GM21367 (cell line): ENCODE measurements around the gene FITM2.
A peak's percentile ranks its signal among the peaks of the same experiment; 100 is the strongest.
"Not testable (repeated sequence)": the region's sequence is repeated elsewhere in the genome, so short reads cannot be mapped to it uniquely, and the experiment has no call there.

ENCODE experiments used
- ATAC-seq: cut with Tn5 transposase; IDR thresholded peaks from one replicate; pipeline ENCODE4 v1.9.1; 2021; ENCODE audit not compliant: unreplicated experiment

Gene FITM2, protein sequence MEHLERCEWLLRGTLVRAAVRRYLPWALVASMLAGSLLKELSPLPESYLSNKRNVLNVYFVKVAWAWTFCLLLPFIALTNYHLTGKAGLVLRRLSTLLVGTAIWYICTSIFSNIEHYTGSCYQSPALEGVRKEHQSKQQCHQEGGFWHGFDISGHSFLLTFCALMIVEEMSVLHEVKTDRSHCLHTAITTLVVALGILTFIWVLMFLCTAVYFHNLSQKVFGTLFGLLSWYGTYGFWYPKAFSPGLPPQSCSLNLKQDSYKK

DNA sequence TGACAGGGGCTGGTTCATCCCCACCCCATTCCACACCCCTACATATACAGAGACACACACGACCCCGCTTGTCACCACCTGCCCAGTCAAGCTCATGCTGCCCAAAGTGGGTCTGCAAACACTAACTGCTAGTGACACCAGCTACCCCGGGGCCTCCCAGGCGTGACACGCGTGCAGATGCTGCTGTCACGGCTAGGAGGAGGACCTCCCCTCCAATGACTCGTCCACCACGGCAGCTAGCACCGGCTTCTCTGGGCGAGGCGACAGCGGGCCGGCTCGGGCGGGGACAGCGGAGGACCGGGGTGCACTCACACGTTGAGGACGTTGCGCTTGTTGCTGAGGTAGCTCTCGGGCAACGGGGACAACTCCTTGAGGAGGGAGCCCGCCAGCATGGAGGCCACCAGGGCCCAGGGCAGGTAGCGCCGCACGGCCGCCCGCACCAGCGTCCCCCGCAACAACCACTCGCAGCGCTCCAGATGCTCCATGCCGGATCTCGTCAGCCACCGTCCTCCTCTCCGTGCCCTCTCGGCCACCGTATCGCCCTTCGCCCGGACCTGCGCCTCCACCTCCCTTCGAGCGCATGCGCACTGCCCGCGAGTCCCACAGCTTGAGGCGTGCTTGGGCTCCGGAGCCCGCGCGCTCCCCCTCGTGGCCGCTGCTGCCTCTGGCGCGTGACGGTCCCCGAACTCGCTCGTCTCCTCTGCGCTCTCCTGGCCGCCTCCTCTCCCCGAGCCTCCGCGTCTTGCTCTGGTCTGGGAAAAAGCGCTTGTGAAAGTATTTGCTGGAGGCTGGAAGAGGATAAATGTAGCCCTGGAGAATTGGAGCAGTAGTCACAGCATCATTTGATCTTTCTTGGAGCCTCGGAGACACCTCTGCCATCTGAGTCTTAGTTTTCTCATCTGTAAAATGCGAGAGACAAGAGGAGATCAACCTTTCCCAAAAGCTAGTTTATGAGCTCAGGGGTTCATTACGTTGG is at the start of gene FITM2:
Gene FITM2 (minus strand): TSS at position 539 of the 976 bp plus-strand sequence. CDS start 54 bp downstream, at position 485.
- peak; percentile 75 for ATAC-seq

DNA sequence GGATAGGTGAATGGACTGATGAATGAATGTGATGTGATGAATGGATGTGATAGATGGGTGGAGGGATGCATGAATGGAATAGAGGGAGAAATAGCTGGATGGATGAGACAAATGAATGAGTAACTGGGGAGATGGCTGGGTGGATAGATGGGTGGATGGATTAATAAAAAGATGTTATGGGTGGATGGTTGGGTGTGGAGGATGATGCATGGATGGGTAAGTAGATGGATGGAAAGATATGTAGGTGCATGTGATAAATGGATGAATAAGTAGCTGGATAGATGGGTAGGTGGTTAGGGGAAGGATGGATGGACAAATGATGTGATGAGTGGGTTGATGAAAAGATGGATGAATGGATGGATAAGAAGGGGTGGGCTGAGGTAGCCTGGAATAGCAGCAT is 49.2 kb upstream of the FITM2 start:
- ATAC-seq: no peak

DNA sequence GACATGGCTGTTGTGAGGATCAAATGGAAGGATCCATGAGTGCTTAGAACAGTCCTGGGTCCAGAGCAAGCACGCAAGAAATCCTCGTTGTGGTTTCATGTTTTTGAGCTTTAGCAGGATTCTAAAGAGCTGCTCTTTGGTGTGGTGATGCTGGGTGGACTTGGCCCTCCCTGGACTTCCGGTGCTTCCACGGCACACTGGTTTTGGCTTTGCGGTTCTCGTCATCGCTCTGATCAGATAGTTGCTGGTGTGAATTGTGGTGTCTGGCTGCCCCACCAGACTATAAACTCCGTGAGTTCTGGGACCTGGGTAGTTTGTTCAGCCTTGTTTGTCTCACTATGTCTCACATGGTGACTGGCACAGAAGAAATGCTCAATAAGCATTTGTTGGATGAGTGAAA is 47.8 kb upstream of the FITM2 start:
- no peak for ATAC-seq

DNA sequence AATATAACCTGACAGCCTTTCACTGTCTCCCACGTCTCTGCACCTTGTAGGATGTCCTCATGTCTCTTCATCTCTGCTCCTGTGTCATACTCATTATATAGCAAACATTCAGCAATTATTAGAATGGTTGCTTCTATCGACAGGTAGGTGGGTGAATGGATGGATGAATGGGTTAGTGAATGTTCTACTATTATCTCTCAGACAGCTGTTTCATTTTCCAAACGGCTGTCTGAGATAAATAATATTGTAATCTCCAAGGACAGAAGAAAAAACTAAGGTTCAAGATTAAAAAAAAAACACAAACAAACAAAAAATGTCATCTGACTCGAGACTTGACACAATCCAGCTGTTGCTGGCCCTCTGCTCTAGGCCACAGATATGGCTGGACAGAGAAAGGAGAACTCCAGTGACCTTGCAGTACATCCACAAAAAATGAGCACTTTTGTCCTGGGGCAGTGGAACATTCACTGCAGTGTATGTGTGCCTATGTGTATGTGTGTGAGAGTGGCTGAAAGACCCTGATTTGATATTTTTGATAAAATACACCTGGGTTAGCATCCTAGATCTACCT is 46.6 kb upstream of the FITM2 start:
- ATAC-seq: no peak

DNA sequence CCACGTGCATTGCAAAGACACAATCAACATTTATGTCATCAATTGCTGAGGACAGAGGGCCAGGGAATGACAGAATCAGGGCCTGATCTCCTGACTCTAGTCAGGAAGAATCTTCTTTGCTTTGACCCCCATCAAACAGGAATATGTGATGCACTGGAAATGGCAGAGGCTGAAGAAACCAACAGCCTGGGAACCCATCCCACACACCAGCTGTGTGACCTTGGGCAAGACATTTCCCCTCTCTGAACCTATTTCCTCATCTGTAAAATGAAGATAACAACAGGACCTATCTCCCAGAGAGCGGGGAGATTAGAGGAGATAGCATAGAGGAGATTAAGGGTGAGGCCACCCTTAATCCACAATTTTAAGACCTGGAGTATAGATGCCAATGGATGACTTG is 46.0 kb upstream of the FITM2 start:
- no peak for ATAC-seq

DNA sequence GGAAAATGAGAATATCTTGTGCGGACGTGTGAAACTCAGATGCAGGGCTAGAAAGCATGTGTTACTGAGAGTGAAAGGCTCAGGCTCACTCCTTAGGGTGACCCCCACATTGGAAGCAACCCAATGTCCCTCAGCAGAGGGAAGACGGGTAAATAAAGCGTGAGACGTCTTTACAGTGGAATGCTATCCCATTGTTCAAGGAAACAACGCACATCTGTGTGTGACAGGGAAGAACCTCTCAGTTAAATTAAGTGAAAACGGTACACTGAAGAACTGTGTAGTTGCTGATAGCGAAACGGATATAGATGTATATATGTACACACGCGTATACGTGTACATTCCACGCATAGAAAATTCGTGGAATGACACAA is 45.3 kb upstream of the FITM2 start:
- no peak for ATAC-seq

DNA sequence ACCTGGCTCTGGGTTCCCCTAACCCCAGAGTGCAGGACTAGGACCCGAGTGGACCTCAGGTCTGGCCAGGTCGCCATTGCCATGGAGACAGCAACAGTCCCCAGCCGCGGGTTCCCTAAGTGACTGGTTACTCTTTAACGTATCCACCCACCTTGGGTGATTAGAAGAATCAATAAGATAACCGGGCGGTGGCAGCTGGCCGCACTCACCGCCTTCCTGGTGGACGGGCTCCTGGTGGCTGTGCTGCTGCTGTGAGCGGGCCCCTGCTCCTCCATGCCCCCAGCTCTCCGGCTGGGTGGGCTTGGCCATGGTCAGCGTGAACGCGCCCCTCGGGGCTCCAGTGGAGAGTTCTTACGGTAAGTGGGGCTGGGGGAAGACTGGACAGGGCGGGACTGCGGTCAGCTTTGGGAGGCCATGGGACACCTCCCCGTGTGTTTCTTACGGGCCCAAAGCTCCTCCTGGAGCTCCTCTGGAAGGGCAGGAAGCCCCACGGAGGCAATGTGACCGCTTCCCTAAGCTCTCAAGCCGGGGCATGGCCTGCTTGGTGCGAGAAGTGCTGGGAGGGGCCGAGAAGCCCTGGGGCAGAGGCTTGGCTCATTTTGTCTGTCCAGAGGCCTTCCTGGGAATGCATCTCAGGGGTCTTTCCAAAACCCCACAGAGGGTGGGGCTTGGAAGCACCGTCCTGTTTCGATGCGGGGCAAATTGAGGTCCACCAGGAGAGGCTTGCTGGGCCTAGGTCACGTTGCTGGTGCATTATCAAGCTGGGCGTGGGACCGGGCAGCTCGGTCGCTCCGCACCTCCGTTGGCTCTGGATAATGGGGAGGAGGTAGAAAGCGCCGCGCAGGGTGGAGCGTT is 44.7 kb upstream of the FITM2 start, which contains the start of gene HNF4A:
Gene HNF4A (plus strand): TSS at position 202 of the 855 bp plus-strand sequence. CDS start 106 bp downstream, at position 308.
- ATAC-seq: no peak

DNA sequence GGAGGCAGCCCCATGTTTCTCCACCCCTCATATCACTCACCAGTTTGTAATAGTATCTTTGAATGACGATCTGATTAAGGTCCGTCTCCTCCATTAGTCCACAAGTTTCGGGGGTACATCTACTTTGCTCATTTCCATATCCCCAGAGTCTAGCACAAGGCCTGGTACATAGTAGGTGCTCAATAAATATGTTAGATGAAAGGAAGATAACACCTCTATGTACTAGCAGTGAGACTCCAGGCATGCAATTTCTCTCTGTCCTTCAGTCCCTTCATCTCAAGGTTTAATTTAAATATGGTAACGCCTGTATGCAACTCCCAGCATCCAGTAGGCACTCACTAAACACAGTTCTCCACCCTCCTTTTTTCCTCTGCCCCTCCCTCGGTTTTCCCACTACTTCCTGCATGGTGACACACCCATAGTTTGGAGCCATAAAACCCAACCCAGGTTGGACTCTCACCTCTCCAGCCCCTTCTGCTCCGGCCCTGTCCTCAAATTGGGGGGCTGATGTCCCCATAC is 44.0 kb upstream of the FITM2 start:
- ATAC-seq: no peak

DNA sequence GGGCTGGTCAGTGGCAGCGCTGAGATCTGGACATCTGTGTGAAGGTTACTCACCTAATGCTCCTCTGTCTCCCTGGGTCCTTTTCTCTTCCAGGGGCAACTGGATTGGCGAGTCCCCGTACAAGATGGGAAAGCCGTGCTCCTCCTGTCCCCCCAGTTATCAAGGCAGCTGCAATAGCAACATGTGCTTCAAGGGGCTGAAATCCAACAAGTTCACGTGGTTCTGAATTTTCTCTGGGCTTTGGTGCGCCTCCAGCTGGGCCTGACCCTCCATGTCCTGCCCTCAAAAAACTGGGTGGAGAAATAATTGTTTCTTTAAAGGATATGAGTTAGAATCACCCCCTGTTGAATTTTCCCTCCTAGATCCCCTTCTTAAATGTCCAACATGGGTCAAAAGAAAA is 39.6 kb upstream of the FITM2 start:
- ATAC-seq: no peak

DNA sequence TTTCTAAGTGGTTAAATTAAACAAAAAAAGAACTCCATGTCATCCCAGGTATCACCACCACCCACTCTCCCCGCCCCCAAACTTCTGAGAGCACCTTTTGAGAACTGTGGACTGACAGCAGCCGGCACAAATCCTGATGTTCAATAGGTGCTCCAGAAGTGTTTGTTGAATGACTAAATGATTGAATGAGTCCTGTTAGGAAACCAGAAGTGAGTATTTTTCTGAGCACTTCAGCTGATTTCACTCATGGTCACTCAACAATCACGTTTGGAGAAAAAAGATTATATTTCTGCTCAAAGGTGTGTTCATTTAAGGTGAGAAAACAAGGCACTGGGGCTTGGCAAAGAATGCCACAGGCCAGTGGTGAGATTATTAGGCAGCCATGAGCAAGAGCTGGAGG is 38.3 kb upstream of the FITM2 start:
- ATAC-seq: no peak

DNA sequence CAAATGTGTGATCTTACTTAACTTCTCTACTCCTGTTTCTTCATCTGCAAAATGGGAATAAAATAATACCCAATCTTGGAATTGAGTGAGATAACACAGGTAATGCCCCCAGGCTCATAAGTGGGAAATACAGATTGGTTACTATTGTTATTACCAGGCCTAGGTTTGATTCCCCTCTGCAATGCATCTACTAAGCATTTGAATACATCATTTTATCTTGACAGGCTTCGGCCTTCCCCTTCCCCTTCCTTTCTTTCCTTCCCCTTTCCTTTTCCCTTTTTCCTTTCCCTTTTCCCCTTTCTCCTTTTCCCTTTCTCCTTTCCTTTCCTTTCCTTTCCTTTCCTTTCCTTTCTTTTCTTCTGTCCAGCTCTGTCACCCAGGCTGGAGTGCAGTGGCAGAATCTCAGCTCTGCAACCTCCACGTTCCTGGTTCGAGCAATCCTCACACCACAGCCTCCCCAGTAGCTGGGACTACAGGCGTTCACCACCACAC is 37.2 kb upstream of the FITM2 start:
- no peak for ATAC-seq

DNA sequence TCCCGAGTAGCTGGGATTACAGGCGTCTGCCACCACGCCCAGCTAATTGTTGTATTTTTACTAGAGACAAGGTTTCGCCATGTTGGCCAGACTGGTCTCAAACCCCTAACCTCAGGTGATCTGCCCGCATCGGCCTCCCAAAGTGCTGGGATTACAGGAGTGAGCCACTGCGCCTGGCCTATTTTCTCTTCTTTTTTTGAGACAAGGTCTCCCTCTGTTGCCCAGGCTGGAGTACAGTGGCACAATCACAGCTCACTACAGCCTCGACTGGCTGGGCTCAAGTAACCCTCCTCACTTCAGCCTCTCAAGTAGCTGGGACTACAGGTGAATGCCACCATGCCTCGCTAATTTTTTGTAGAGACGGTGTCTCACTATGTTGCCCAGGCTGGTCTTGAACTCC is 34.9 kb upstream of the FITM2 start:
- not testable (repeated sequence) for ATAC-seq

DNA sequence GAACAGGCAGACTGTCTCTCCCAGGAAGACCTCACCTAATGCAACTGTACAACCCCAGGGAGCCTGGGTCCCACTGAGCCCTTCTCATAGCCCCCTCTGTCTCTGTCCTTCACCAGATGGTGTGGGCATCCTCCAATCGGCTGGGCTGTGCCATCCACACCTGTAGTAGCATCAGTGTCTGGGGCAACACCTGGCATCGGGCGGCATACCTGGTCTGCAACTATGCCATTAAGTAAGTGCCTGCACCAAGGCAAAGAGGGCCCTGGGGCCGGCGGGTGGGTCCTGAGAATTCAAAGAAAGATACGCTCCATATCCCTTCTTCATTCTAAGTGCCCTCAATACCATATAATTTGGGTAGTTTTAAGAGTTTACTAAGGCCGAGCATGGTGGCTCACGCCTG is 34.1 kb upstream of the FITM2 start:
- no peak for ATAC-seq

DNA sequence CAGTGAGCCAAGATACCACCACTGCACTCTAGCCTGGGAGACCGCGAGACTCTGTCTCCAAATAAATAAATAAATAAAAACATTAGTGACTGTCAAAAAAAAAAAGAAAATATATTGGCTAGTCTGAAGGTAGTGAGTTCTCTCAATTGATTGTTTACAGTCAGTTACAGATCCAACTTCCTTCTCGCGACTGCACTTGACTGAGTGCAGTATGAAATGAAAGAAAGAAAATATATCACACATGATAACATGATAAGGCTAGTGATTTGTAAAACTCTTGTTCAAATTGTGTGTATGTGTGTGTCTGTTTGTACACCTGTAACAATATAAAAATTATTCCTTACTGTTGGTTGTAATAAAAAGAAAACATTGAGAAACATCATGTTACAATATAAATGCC is 33.7 kb upstream of the FITM2 start:
- ATAC-seq: no peak

DNA sequence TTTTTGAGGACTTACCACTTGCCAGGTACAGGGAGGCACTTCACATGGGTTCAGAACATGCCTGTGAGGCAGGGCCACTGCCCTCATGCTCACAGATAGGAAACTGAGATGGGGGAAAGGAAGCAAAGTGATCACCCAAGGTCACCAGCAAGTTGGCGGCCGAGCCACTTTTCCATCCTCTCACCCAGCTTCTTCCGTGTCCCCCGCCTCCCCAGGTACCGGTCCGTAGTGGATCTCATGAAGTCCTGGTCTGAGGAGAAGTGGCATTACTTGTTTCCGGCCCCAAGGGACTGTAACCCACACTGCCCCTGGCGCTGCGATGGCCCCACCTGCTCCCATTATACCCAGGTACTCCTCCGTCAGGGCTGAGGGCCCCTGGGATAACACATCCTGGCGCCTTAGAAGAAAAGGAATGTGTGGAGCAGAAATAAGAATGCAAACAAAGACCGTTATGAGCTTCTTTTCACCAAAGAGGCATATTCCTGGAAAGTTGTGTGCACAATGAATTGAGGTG is 32.2 kb upstream of the FITM2 start:
- ATAC-seq: no peak

DNA sequence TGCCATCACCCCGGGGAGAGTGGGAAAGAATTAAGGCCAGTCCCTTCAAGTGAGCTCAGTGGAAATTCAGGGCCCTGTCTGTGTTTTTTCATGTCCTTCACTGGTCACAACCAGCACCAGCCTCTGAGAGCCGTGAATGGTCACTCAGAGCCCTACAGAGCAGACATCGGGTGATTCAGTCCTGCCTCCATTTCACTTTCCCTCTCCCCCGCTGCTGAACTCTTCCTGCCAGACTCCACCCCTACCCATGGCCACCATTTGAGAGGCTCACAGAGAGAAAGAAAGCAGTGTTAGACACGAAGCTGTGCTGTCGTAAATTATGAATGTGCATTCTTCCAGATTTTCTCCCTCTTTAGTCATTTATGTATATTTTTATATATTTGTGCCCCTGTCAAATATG is 31.2 kb upstream of the FITM2 start:
- ATAC-seq: no peak

DNA sequence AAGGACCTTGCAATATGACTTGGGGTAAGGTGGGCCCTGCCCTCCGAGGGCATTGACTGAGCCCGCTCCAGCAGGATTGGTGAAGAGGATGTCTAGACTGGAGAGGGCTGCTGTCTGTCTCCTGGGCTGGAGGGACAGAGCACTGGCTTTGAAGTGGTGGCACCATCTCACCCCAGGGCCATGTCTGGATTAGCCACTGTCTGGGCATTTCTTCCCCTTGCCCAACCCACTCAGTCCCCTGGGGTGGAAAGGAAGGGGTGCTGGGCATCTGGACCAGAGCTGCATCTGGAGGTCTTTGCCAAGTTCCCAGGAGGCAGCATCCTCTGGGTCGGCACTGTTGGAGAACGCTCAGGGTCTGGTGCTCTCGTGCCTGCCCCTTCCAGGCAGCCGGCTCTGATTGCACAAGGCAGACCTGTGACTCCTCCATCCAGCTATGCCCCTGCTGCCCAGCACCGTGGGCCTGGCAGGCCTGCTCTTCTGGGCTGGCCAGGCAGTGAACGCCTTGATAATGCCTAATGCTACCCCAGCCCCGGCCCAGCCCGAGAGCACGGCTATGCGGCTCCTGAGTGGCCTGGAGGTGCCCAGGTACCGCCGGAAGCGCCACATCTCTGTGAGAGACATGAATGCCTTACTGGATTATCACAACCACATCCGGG is 25.9 kb upstream of the FITM2 start, which contains the start of gene R3HDML:
Gene R3HDML (plus strand): TSS at position 319 of the 656 bp plus-strand sequence. CDS start 115 bp downstream, at position 434.
- ATAC-seq: no peak

DNA sequence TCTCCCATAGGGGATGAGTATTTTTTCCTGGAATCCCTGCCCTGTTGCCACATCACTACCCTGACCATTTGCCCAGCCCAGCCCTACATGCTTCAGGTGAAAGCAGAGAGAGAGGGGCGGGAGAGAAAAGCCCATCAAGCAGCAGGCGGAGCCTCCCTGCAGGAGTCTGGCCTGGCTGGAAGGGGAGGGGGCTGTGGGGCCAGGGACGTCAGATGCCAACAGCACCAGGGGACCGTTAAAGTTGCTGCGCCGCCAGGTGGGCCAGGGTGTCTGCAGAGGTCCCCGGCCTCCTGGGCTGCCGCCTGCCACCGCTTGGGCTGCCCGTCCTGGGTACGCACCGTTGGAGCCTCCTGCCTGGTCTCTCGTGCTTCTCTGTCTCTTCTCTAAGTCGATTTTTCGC is 25.1 kb upstream of the FITM2 start:
- ATAC-seq: no peak

DNA sequence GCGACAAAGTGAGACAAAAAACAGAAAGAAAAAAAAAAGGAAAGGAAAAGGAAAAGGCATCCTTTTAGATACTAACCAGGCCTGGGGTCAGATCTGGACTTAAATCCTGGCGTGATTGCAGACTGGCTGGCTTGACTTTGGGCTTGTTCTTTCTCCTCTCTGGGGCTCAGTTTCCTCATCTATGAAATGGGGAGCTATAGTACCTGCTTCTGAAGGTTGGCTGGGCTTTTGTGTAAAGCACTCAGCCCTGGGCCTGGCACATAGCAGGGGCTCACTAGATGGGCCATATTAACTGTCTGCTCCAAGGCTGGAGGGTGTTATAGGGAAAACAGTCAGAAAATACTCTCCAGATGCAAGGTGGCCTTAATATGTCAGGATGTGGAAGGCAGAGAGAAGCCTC is 24.7 kb upstream of the FITM2 start:
- no peak for ATAC-seq

DNA sequence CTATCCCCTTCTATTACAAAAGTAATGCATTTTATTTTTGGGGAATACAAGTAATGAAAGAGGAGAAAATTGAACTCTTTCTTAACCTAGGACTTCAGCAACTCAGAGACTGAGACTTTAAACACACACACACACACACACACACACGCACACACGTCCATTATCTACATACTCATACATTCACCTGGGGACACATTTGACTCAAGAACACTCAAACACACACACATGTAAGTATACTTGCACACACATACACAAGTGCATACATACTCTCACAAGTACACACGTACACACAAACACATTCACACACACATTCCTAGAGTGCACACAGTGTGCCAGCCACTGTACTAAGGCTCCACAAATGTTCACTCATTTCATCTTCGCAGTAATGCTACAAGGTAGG is 23.7 kb upstream of the FITM2 start:
- ATAC-seq: no peak
